ENCODE results near the gene KMT5B. TPM values are rescaled to one million over a fixed set of nuclear protein-coding genes. Genes with fewer than 3 reads are reported as not detected.

KMT5B gene
- total and polyA plus RNA-seq, 2 of the 4 experiments (the other 2 are of a cell fraction) = 11.2 to 13.4 TPM

DNA sequence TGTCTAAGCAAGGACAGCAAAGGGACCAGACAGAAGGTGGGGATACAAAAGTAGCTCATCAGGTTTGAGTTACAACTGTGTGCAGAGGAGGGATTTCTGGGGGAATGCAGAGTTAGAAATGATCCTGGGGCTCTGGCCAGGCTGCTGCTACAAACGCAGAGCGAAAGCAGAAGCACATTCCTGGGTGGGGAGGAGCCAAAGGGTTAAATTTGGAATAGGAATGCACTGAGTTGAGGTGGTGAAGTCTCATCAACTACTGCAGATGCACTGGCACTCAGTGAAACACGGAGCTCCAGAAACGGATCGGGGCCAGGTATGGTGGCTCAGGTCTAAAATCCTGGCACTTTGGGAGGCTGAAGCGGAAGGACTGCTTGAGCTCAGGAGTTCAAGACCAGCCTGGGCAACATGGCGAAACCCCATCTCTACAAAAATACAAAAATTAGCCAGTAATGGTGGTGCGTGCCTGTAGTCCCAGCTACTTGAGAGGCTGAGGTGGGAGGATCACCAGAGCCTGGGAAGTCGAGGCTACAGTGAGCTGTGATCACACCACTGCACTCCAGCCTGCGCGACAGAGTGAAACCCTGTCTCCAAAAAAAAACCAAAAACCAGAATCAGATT lies 95.1 kb downstream of the KMT5B start:
- Histone ChIP-seq H2BK15ac (ENCODE audit: low read depth, low read length) (no peak overlapping the region), H2AK5ac (ENCODE audit: low read depth, low read length) (no peak overlapping the region), H3K4me1 (ENCODE audit: control insufficient read depth, insufficient read depth, low read length) (peaks cover 12% of the 10 kb centered on the region), H2AFZ (replicated peaks; ENCODE audit: low read length, poor library complexity) (no peak overlapping the region), H3K56ac (ENCODE audit: extremely low read depth, insufficient read depth, low read length) (no peak overlapping the region), H4K20me1 (ENCODE audit: insufficient read depth, low read length) (peaks cover 20% of the 10 kb centered on the region; the same call in 1 of the 2 replicates), H3K36me3 (ENCODE audit: control insufficient read depth, insufficient read depth, low read length) (no peaks in the 10 kb centered on the region), H3K4me3 (ENCODE audit: insufficient read depth, low read depth, low read length) (no peak overlapping the region), H3K4ac (ENCODE audit: low read depth, low read length) (no peak overlapping the region), H3K23ac (ENCODE audit: low read depth, low read length) (0 out of 2 replicates have a peak overlapping the region, but pooled peaks have one; percentile 31), H3K27ac (ENCODE audit: insufficient read depth, low read length) (no peak overlapping the region), H3K27me3 (ENCODE audit: control insufficient read depth, insufficient read depth, low read length) (no peaks in the 10 kb centered on the region), H3K9me1 (ENCODE audit: insufficient read depth, low read length) (no peaks in the 10 kb centered on the region; the same call in 1 of the 2 replicates), H4K91ac (ENCODE audit: insufficient read depth, low read depth, low read length) (no peak overlapping the region), H2BK120ac (ENCODE audit: low read depth, low read length) (no peak overlapping the region), H3K18ac (ENCODE audit: low read depth, low read length) (no peak overlapping the region), H4K5ac (ENCODE audit: low read depth, low read length) (no peak overlapping the region), H4K8ac (ENCODE audit: low read depth in 2 of 2, low read length in 2 of 2) (no peak overlapping the region), H2AK9ac (replicated peaks; ENCODE audit: low read depth, low read length, poor library complexity) (no peak overlapping the region), H3K9ac (ENCODE audit: low read depth, low read length) (no peak overlapping the region), H3K9me3 (ENCODE audit: control insufficient read depth, insufficient read depth, low read length) (no peaks in the 10 kb centered on the region), H3K14ac (replicated peaks; ENCODE audit: low read depth, low read length) (no peak overlapping the region), H2BK20ac (ENCODE audit: low read depth, low read length) (no peak overlapping the region), H3K79me1 (ENCODE audit: low read depth in 1 of 2, low read length in 2 of 2) (peaks cover 18 to 61% of the 10 kb centered on the region in 2 experiments), H2BK5ac (ENCODE audit: low read depth, low read length, poor library complexity, severe bottlenecking) (no peak overlapping the region), H3K4me2 (ENCODE audit: low read depth, low read length) (no peak overlapping the region; the same call in 1 of the 2 replicates)
- ATAC-seq (ENCODE audit: low read depth) = no peak
- dilution Hi-C loops (cut with HindIII; ENCODE audit: low sequenced_read_pairs, unreplicated experiment) (no loop called here), intact Hi-C loops (cut with micrococcal nuclease) (loop anchor here (5.0 kb wide), 1 partner anchor 106 kb away; the partner anchor contains the start of gene ALDH3B1), in situ Hi-C loops (cut with MboI; ENCODE audit: low sequenced_read_pairs) (no loop called here)
- BruUV-seq (replicated peaks) = no TSS peak
- CTCF ChIA-PET = interaction anchor here (0.6 to 0.9 kb wide), 2 partner anchors 11 to 23 kb away, joined by 3 read pairs; no protein-coding TSS in a partner anchor
- no peak for DNase-seq
- POLR2A ChIA-PET (ENCODE audit: unreplicated experiment) = no interaction called here
- TF ChIP-seq POLR2A (IDR thresholded peaks at IDR 0.05; ENCODE audit: low read depth, low read length) (no peak), RAD21 (IDR thresholded peaks at IDR 0.05; ENCODE audit: low read length) (no peak), CEBPB (IDR thresholded peaks at IDR 0.05; ENCODE audit: low read depth, low read length) (no peak), BHLHE40 (IDR thresholded peaks at IDR 0.05; ENCODE audit: low read depth, low read length) (no peak), RCOR1 (IDR thresholded peaks at IDR 0.05; ENCODE audit: insufficient replicate concordance, low read length) (no peak)
- TF ChIP-seq, protein P1, sequence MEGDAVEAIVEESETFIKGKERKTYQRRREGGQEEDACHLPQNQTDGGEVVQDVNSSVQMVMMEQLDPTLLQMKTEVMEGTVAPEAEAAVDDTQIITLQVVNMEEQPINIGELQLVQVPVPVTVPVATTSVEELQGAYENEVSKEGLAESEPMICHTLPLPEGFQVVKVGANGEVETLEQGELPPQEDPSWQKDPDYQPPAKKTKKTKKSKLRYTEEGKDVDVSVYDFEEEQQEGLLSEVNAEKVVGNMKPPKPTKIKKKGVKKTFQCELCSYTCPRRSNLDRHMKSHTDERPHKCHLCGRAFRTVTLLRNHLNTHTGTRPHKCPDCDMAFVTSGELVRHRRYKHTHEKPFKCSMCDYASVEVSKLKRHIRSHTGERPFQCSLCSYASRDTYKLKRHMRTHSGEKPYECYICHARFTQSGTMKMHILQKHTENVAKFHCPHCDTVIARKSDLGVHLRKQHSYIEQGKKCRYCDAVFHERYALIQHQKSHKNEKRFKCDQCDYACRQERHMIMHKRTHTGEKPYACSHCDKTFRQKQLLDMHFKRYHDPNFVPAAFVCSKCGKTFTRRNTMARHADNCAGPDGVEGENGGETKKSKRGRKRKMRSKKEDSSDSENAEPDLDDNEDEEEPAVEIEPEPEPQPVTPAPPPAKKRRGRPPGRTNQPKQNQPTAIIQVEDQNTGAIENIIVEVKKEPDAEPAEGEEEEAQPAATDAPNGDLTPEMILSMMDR (conservative IDR thresholded peaks at IDR 0.05; ENCODE audit: low read depth, low read length) = no peak
- WGBS, 2 experiments (ENCODE audit: extremely low coverage in 2 of 2, insufficient read length in 1 of 2) = 79% methylated on average over 2 of the region's 11 CpGs; no CpG with 5 or more reads in 1 of the 2 experiments

Data from IMR-90 (cell line).